Measurements from ENCODE around the gene FLNB. TPM values are rescaled to one million over a fixed set of nuclear protein-coding genes. Genes with fewer than 3 reads are reported as not detected.

FLNB gene
- polyA plus RNA-seq, 1 of the 3 experiments (the other 2 are of a cell fraction): 127 TPM

GRCh38 chr3:58006661-58007060 is 1.6 kb upstream of the FLNB start (continued):
- TF ChIP-seq IRF3 (IDR thresholded peaks at IDR 0.05; ENCODE audit: low read depth, low read length): no peak
- TF ChIP-seq POLR2AphosphoS5 (IDR thresholded peaks at IDR 0.05; ENCODE audit: low read depth, low read length): no peak
- no peak for TF ChIP-seq YY1 (IDR thresholded peaks at IDR 0.05; ENCODE audit: low read depth)

- Histone ChIP-seq H2AFZ (ENCODE audit: low read depth) (peak overlapping the region; percentile 83), H3K36me3 (replicated peaks in 1 of 2; ENCODE audit: control insufficient read depth in 1 of 2, insufficient read depth in 2 of 2, low read length in 1 of 2) (no peaks in the 10 kb centered on the region), H3K4me2 (peak overlapping the region; percentile 96), H3K4me3 (ENCODE audit: low read depth in 2 of 2, low read length in 1 of 2) (peak overlapping the region; percentile 86 to 100), H4K20me1 (ENCODE audit: insufficient read depth) (peaks cover 29% of the 10 kb centered on the region), H3K9me3 (no peaks in the 10 kb centered on the region), H3K4me1 (ENCODE audit: control insufficient read depth in 1 of 2, insufficient read depth in 2 of 2, low read depth in 1 of 2, low read length in 1 of 2) (peaks cover 16 to 40% of the 10 kb centered on the region in 2 experiments), H3K27ac (ENCODE audit: low read depth in 2 of 2, low read length in 1 of 2) (peak overlapping the region; percentile 62 to 85; a peak in 2 of 4 replicates), H3F3A (replicated peaks; ENCODE audit: insufficient read depth) (peaks cover 26% of the 10 kb centered on the region), H3K9me2 (no peaks in the 10 kb centered on the region), H3K27me3 (ENCODE audit: insufficient read depth) (no peaks in the 10 kb centered on the region), H3K79me2 (ENCODE audit: insufficient read depth) (peaks cover 60% of the 10 kb centered on the region), H3K9ac (peak overlapping the region; percentile 97)
- TF ChIP-seq PBX3 (IDR thresholded peaks at IDR 0.05) (no peak), SIN3A (IDR thresholded peaks at IDR 0.05; ENCODE audit: borderline replicate concordance, low read depth, low read length) (0 out of 2 replicates have a peak, but pooled peaks have one; percentile 45)
- DNase-seq: peak; percentile 72
- POLR2A ChIA-PET: interaction anchor here (0.8 to 1.3 kb wide), 2 partner anchors 163 to 169 kb away, joined by 3 to 4 read pairs; no protein-coding TSS in a partner anchor
- WGBS (ENCODE audit: low lambda C conversion rate): 42% methylated on average over 10 of the region's 33 CpGs
- CTCF ChIA-PET: interaction anchor here (0.6 to 4.9 kb wide), 30 partner anchors 8 to 545 kb away, joined by 3 to 39 read pairs (median 4); partner anchors contain the start of genes ABHD6, DNASE1L3, HTD2 and RPP14
Observed at GRCh38 chr3:58009026-58009748, 965 bp downstream of the FLNB start.

GRCh38 chr3:58009749-58010535 is 1.7 kb downstream of the FLNB start:
- ChIA-PET CTCF (interaction anchor here (0.6 to 4.0 kb wide), 6 partner anchors 9 to 167 kb away, joined by 3 to 37 read pairs (median 5); no protein-coding TSS in a partner anchor), POLR2A (no interaction called here)
- H3K27ac ChIP-seq (ENCODE audit: low read depth in 2 of 2, low read length in 1 of 2): peak overlapping the region; percentile 35 to 62; a peak in 3 of 4 replicates
- H3K27me3 ChIP-seq (ENCODE audit: insufficient read depth): no peaks in the 10 kb centered on the region
- peak overlapping the region; percentile 96 for H3K4me2 ChIP-seq
- H3K4me1 ChIP-seq (ENCODE audit: control insufficient read depth in 1 of 2, insufficient read depth in 2 of 2, low read depth in 1 of 2, low read length in 1 of 2): peaks cover 20 to 46% of the 10 kb centered on the region in 2 experiments
- no peaks in the 10 kb centered on the region for H3K9me3 ChIP-seq
- no peak for DNase-seq
- no peaks in the 10 kb centered on the region for H3K36me3 ChIP-seq (replicated peaks in 1 of 2; ENCODE audit: control insufficient read depth in 1 of 2, insufficient read depth in 2 of 2, low read length in 1 of 2)
- H3F3A ChIP-seq (replicated peaks; ENCODE audit: insufficient read depth): peaks cover 27% of the 10 kb centered on the region
- no peak overlapping the region for H2AFZ ChIP-seq (ENCODE audit: low read depth)
- no peak for TF ChIP-seq PBX3 (IDR thresholded peaks at IDR 0.05)
- no peak for TF ChIP-seq RFX5 (IDR thresholded peaks at IDR 0.05; ENCODE audit: low read length)
- no peak for TF ChIP-seq TAF1 (IDR thresholded peaks at IDR 0.05; ENCODE audit: borderline replicate concordance, low read depth, low read length)
- peaks cover 67% of the 10 kb centered on the region for H3K79me2 ChIP-seq (ENCODE audit: insufficient read depth)
- peak overlapping the region; percentile 97 for H3K9ac ChIP-seq
- peak overlapping the region; percentile 86 to 100 for H3K4me3 ChIP-seq (ENCODE audit: low read depth in 2 of 2, low read length in 1 of 2)
- WGBS (ENCODE audit: low lambda C conversion rate): 46% methylated on average over 6 of the region's 6 CpGs
- peaks cover 34% of the 10 kb centered on the region for H4K20me1 ChIP-seq (ENCODE audit: insufficient read depth)
- H3K9me2 ChIP-seq: no peaks in the 10 kb centered on the region

Measured in SK-N-SH (cell line).